Measurements from ENCODE around the gene TMEM190. TPM values are rescaled to one million over a fixed set of nuclear protein-coding genes. Genes with fewer than 3 reads are reported as not detected.

TMEM190 gene
- total and polyA plus RNA-seq, 9 of the 15 experiments (the other 6 are each of a cell fraction or from before 2014, with no cell fraction given), result not detected

GRCh38 chr19:55372316-55373081 is 4.1 kb upstream of the TMEM190 start:
- Histone ChIP-seq H3K27me3 (ENCODE audit: control insufficient read depth in 2 of 2, insufficient read depth in 2 of 2, low read length in 2 of 2) (peaks cover 11% of the 10 kb centered on the region in 2 experiments; a peak in 4 of 5 replicates), H3K79me2 (ENCODE audit: control insufficient read depth, insufficient read depth, low read length) (no peaks in the 10 kb centered on the region), H4K20me1 (replicated peaks; ENCODE audit: control insufficient read depth, insufficient read depth, low read length) (0 out of 2 replicates have a peak, but pooled peaks cover 3% of the 10 kb centered on the region), H3K4me2 (ENCODE audit: insufficient read depth, low read length) (no peak overlapping the region), H3K9me1 (ENCODE audit: control insufficient read depth, insufficient read depth, low read length) (no peaks in the 10 kb centered on the region), H3K9ac (ENCODE audit: insufficient read depth in 1 of 2, low read depth in 2 of 2, low read length in 2 of 2) (peak overlapping the region in 1 of 2 experiments; percentile 3; a peak in 2 of 4 replicates), H3K27ac (ENCODE audit: extremely low read depth, low read depth, low read length) (no peak overlapping the region), H3K9me3 (replicated peaks; ENCODE audit: control insufficient read depth, insufficient read depth, low read depth, low read length) (no peaks in the 10 kb centered on the region), H3K4me3 (no peak overlapping the region), H3K36me3 (ENCODE audit: control insufficient read depth, insufficient read depth, low read length) (no peaks in the 10 kb centered on the region), H3K4me1 (replicated peaks in 1 of 2; ENCODE audit: control insufficient read depth in 2 of 2, insufficient read depth in 2 of 2, low read length in 2 of 2) (peaks cover 10 to 77% of the 10 kb centered on the region in 2 experiments; a peak in 4 of 5 replicates), H2AFZ (ENCODE audit: low read depth, low read length) (no peak overlapping the region)
- ChIA-PET CTCF (ENCODE audit: low intra/inter-chr PET ratio) (no interaction called here), POLR2A (interaction anchor here (0.5 to 2.6 kb wide), 5 partner anchors 12 to 113 kb away, joined by 3 to 12 read pairs (median 3); partner anchors contain the start of gene TMEM238)
- DNase-seq (ENCODE audit: extremely low read depth in 1 of 4, low spot score in 3 of 4), result no peak
- ATAC-seq, result no peak
- intact Hi-C loops (cut with micrococcal nuclease) (no loop called here), in situ Hi-C loops (cut with MboI) (no loop called here)
- no peak for FAIRE-seq
- no TSS peak for BruUV-seq (replicated peaks)
- peak; percentile 81 for TF ChIP-seq ZNF740 (CRISPR knock-in tag; IDR thresholded peaks at IDR 0.05)
- TF ChIP-seq ZNF740 (tag; IDR thresholded peaks at IDR 0.05), result no peak
- TF ChIP-seq ZNF224 (CRISPR knock-in tag; IDR thresholded peaks at IDR 0.05), result no peak
- TF ChIP-seq HNRNPH1 (optimal IDR thresholded peaks at IDR 0.05; ENCODE audit: low read depth, low read length), result no peak
- TF ChIP-seq ATF3 (IDR thresholded peaks at IDR 0.05), result peak; percentile 70
- TF ChIP-seq ATF3 (CRISPR knock-in tag; conservative IDR thresholded peaks at IDR 0.05), result no peak
- no peak for TF ChIP-seq ZEB2 (IDR thresholded peaks at IDR 0.05)
- no peak for TF ChIP-seq SIX5 (IDR thresholded peaks at IDR 0.05; ENCODE audit: borderline replicate concordance in 1 of 2, insufficient read depth in 1 of 2, low read depth in 1 of 2, low read length in 2 of 2)
- no peak for TF ChIP-seq NFE2L1 (tag; IDR thresholded peaks at IDR 0.05; ENCODE audit: borderline replicate concordance, low read depth)
- 23% methylated on average over 15 of the region's 24 CpGs for WGBS (ENCODE audit: insufficient coverage, low coverage, missing lambda C conversion rate)

Data from K562 (cell line).